K562 (cell line): ENCODE measurements around the gene FYB2. TPM values are rescaled to one million over a fixed set of nuclear protein-coding genes. Genes with fewer than 3 reads are reported as not detected.

Experiments
- ATAC-seq: fragments of 200-7000 bp; cut with Tn5 transposase; 3 replicates; pipeline ENCODE4 v1.9.1; 2020; ENCODE audit warnings: moderate library complexity
- BruUV-seq: library from RNA; stranded (reverse); fragments of 400-500 nt; replicated peaks from 2 replicates; lab custom pipeline; 2021; lab: Mats Ljungman, UMichigan
- CTCF ChIA-PET: fragments of 300-600 bp; formaldehyde crosslinking; extraction: SDS; loops from one replicate; lab custom pipeline; 2021; ENCODE audit warnings: low intra/inter-chr PET ratio; lab: Yijun Ruan, JAX
- POLR2A ChIA-PET: fragments of 300-600, 350-650 bp; sonication (Branson Sonifier 250); formaldehyde crosslinking; extraction: SDS; loops from one replicate; lab custom pipeline; 2021; ENCODE audit warnings: antibody characterized with exemption, inconsistent platforms; lab: Yijun Ruan, JAX
- DNase-seq, 4 experiments: peaks; one replicate each; pipeline versions ENCODE4 v3.0.0 to v3.0.0-alpha.2; 2011 to 2018; ENCODE audit warnings: low spot score in 3 of 4, mixed read lengths in 3 of 4; ENCODE audit errors: extremely low read depth in 1 of 4
- FAIRE-seq: peaks from 2 replicates; lab custom pipeline; 2011; peaks lifted over from hg19 to GRCh38; lab: Jason Lieb, UNC
- H2AFZ ChIP-seq: 2 replicates; pipeline ENCODE4 v1.6.0; 2011; ENCODE audit warnings: low read depth, low read length, control low read depth, inconsistent platforms
- H3K27ac ChIP-seq: fragments of 200-600 bp; 3 replicates; pipeline ENCODE4 v1.8.0; 2011; ENCODE audit warnings: low read depth, mild to moderate bottlenecking, control low read depth, inconsistent platforms, low read length, moderate library complexity, mixed read lengths; ENCODE audit errors: extremely low read depth
- H3K27me3 ChIP-seq, 2 experiments: fragments of 300-600 bp in 1 of 2; 2 replicates in 1 of 2; 3 replicates in 1 of 2; pipeline versions ENCODE4 v1.6.0 to v1.8.0; 2011; ENCODE audit warnings: inconsistent platforms in 2 of 2, low read length in 2 of 2, mild to moderate bottlenecking in 1 of 2, mixed read lengths in 1 of 2, moderate library complexity in 1 of 2; ENCODE audit not compliant: control insufficient read depth in 2 of 2, insufficient read depth in 2 of 2
- H3K36me3 ChIP-seq: fragments of 300-600 bp; 3 replicates; pipeline ENCODE4 v1.8.0; 2011; ENCODE audit warnings: mild to moderate bottlenecking, low read length, inconsistent platforms; ENCODE audit not compliant: control insufficient read depth, insufficient read depth
- H3K4me1 ChIP-seq, 2 experiments: fragments of 200-600 bp in 1 of 2; replicated peaks in 1 of 2; 2 replicates in 1 of 2; 3 replicates in 1 of 2; pipeline versions ENCODE4 v1.5.1 to v1.8.0; 2011; ENCODE audit warnings: inconsistent platforms in 2 of 2, low read length in 2 of 2, mild to moderate bottlenecking in 1 of 2, mixed read lengths in 1 of 2, moderate library complexity in 1 of 2; ENCODE audit not compliant: control insufficient read depth in 2 of 2, insufficient read depth in 2 of 2
- H3K4me2 ChIP-seq: 2 replicates; pipeline ENCODE4 v1.6.1; 2011; ENCODE audit warnings: low read length, control low read depth, inconsistent platforms, mixed read lengths; ENCODE audit not compliant: insufficient read depth
- H3K4me3 ChIP-seq: fragments of 200-600 bp; sonication (generic), shearing (Covaris generic); 2 replicates; pipeline ENCODE4 v1.5.1; 2016; ENCODE audit warnings: control low read depth, inconsistent platforms
- H3K79me2 ChIP-seq: fragments of 200-600 bp; 3 replicates; pipeline ENCODE4 v1.8.0; 2011; ENCODE audit warnings: low read length, inconsistent platforms; ENCODE audit not compliant: control insufficient read depth, insufficient read depth
- H3K9ac ChIP-seq, 2 experiments: 2 replicates each; pipeline versions ENCODE4 v1.6.0 to v1.6.1; 2011; ENCODE audit warnings: low read depth in 2 of 2, low read length in 2 of 2, control low read depth in 1 of 2, inconsistent platforms in 1 of 2, mild to moderate bottlenecking in 1 of 2, mixed read lengths in 1 of 2; ENCODE audit not compliant: insufficient read depth in 1 of 2
- H3K9me1 ChIP-seq: one replicate; pipeline ENCODE4 v1.6.0; 2011; ENCODE audit warnings: inconsistent platforms, mild to moderate bottlenecking, low read length, moderate library complexity; ENCODE audit not compliant: control insufficient read depth, insufficient read depth
- H3K9me3 ChIP-seq: replicated peaks from 2 replicates; pipeline ENCODE4 v1.5.1; 2011; ENCODE audit warnings: low read depth, low read length, inconsistent platforms; ENCODE audit not compliant: control insufficient read depth, insufficient read depth
- H4K20me1 ChIP-seq: replicated peaks from 2 replicates; pipeline ENCODE4 v1.6.1; 2011; ENCODE audit warnings: low read length, inconsistent platforms, mixed read lengths; ENCODE audit not compliant: control insufficient read depth, insufficient read depth
- BDP1 ChIP-seq: IDR thresholded peaks from 3 replicates; pipeline ENCODE4 v1.6.1; 2011; ENCODE audit not compliant: insufficient read length, insufficient read depth
- C11orf30 ChIP-seq: fragments of 450-650 bp; IDR thresholded peaks from 2 replicates; pipeline ENCODE4 v1.6.1; 2016; ENCODE audit warnings: low read depth, mild to moderate bottlenecking
- FOXP1 ChIP-seq: sonication (generic); formaldehyde crosslinking; IDR thresholded peaks from 2 replicates; pipeline ENCODE4 v1.8.0; 2022; ENCODE audit warnings: mild to moderate bottlenecking, missing genetic modification reagents
- HDAC8 ChIP-seq: fragments of 450-650 bp; IDR thresholded peaks from 2 replicates; pipeline ENCODE4 v1.6.1; 2016; ENCODE audit warnings: mild to moderate bottlenecking, missing genetic modification characterization, moderate library complexity, missing compliant biosample characterization
- KAT7 ChIP-seq: sonication (generic); formaldehyde crosslinking; IDR thresholded peaks from 2 replicates; pipeline ENCODE4 v1.8.0; 2022; ENCODE audit warnings: missing genetic modification reagents, mild to moderate bottlenecking, borderline replicate concordance
- MAFG ChIP-seq: fragments of 450-650 bp; conservative IDR thresholded peaks from 2 replicates; pipeline ENCODE4 v1.6.1; 2016; ENCODE audit warnings: missing genetic modification characterization, missing compliant biosample characterization
- MTF1 ChIP-seq: fragments of 250-450 bp; sonication (Bioruptor Pico); IDR thresholded peaks from 2 replicates; pipeline ENCODE4 v1.9.0; 2021; ENCODE audit warnings: moderate library complexity, mild to moderate bottlenecking, inconsistent platforms, borderline replicate concordance
- NFE2 ChIP-seq: IDR thresholded peaks from 2 replicates; pipeline ENCODE4 v1.6.1; 2014; ENCODE audit warnings: antibody characterized with exemption, low read depth
- NFE2L1 ChIP-seq: fragments of 450-650 bp; IDR thresholded peaks from 2 replicates; pipeline ENCODE4 v1.6.1; 2016; ENCODE audit warnings: missing genetic modification characterization, low read depth, mild to moderate bottlenecking, missing compliant biosample characterization, moderate library complexity, borderline replicate concordance
- RAD51 ChIP-seq: fragments of 450-650 bp; IDR thresholded peaks from 2 replicates; pipeline ENCODE4 v1.7.1; 2016; ENCODE audit warnings: low read depth, mild to moderate bottlenecking, borderline replicate concordance
- ZKSCAN3 ChIP-seq: fragments of 250-450 bp; sonication (Bioruptor Pico); IDR thresholded peaks from 2 replicates; pipeline ENCODE4 v1.4.0; 2020
- ZNF316 ChIP-seq: fragments of 450-650 bp; IDR thresholded peaks from 2 replicates; pipeline ENCODE4 v1.6.1; 2016
- ZNF324 ChIP-seq: fragments of 250-450 bp; sonication (Bioruptor Pico); IDR thresholded peaks from 2 replicates; pipeline ENCODE4 v1.4.0; 2020; ENCODE audit warnings: mild to moderate bottlenecking
- ZNF444 ChIP-seq: fragments of 250-450 bp; sonication (Bioruptor Pico); IDR thresholded peaks from 2 replicates; pipeline ENCODE4 v1.4.0; 2020; ENCODE audit warnings: mild to moderate bottlenecking, moderate library complexity
- WGBS: fragments of 100-300 bp; shearing (Covaris generic); methylation state at CpG from one replicate; pipeline ENCODE4 v1.1.6; 2016; ENCODE audit warnings: low coverage, mixed read lengths; ENCODE audit not compliant: insufficient coverage; ENCODE audit errors: missing lambda C conversion rate; 5-methylcytosine and 5-hydroxymethylcytosine counted together
- in situ Hi-C: fragments of 300-500 bp; cut with MboI; formaldehyde crosslinking; loops from 4 replicates; pipeline ENCODE4 v1.15.0; 2018; ENCODE audit warnings: inconsistent platforms, mixed read lengths
- intact Hi-C: fragments of 100-400 bp; cut with micrococcal nuclease; formaldehyde crosslinking; loops from 2 replicates; pipeline ENCODE4 v1.14.2; 2022
- polyA plus RNA-seq, 8 experiments: library from polyadenylated mRNA; depleted of rRNA in 4 of 8; stranded (reverse) in 5 of 8; unstranded in 3 of 8; fragments of >200 nt; fragmentation: Nextera tagmentation in 2 of 8; fragmentation: Illumina TruSeq in 1 of 8; extraction: Ambion mirVana in 2 of 8; extraction: Trizol in 1 of 8; gene quantifications; 2 replicates each; pipeline versions ENCODE4 v1.2.1 to v1.2.3, GENCODE V29; 2011 to 2014; ENCODE audit warnings: inconsistent platforms in 1 of 8, missing spikeins in 1 of 8
- total RNA-seq, 7 experiments: library from RNA; depleted of rRNA in 6 of 7; stranded (reverse); fragments of >200 nt in 6 of 7; fragmentation: Illumina TruSeq in 2 of 7; extraction: Trizol in 2 of 7; gene quantifications; 2 replicates each; pipeline versions ENCODE4 v1.2.1 to v1.2.3, GENCODE V29; 2011 to 2021; ENCODE audit warnings: low replicate concordance in 1 of 7
- TF ChIP-seq, protein P1 (sequence below): fragments of 450-650 bp; IDR thresholded peaks from 2 replicates; pipeline ENCODE4 v1.6.1; 2016; ENCODE audit warnings: low read depth, mild to moderate bottlenecking, moderate library complexity
- TF ChIP-seq, protein P2 (sequence below): fragments of 450-650 bp; IDR thresholded peaks from 2 replicates; pipeline ENCODE4 v1.6.1; 2017; ENCODE audit warnings: mild to moderate bottlenecking, moderate library complexity

FYB2 gene
- total and polyA plus RNA-seq, 9 of the 15 experiments (the other 6 are each of a cell fraction or from before 2014, with no cell fraction given): not detected

DNA sequence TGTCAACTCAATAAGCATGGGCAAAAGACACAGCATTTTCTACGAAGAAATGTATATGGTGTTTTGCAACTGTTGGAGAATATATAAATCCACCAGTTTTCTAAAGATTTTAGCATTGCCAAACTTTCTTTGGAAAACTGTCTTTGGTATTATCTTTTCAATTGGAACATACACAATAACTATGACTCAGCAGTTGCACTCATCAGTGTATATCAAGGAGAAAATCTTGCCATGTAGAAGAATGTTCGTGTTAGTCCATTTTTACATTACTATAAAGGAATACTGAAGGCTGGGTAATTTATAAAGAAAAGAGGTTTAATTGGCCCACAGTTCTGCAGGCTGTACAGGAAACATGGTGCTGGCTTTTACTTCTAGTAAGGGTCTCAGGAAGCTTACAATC is 133.0 kb downstream of the FYB2 start:
- H3K9me1 ChIP-seq: no peaks in the 10 kb centered on the region
- no peaks in the 10 kb centered on the region for H3K79me2 ChIP-seq
- H3K4me2 ChIP-seq: no peak overlapping the region
- WGBS: 0% methylated on average over 2 of the region's 2 CpGs
- H3K4me1 ChIP-seq: no peaks in the 10 kb centered on the region
- ChIA-PET POLR2A (no interaction called here), CTCF (no interaction called here)
- H3K9me3 ChIP-seq: no peaks in the 10 kb centered on the region
- no peak overlapping the region for H3K9ac ChIP-seq
- H3K4me3 ChIP-seq: no peak overlapping the region
- TF ChIP-seq MTF1 (CRISPR knock-in tag) (no peak), ZNF324 (CRISPR knock-in tag) (no peak), NFE2 (0 out of 2 replicates have a peak, but pooled peaks have one; percentile 22), MAFG (tag) (peak; percentile 70), C11orf30 (peak; percentile 42; the same call in 1 of the 2 replicates), BDP1 (no peak), NFE2L1 (tag) (peak; percentile 40; the same call in 1 of the 2 replicates), HDAC8 (tag) (no peak), ZNF316 (peak; percentile 25; the same call in 1 of the 2 replicates), ZNF444 (CRISPR knock-in tag) (no peak), RAD51 (no peak), KAT7 (CRISPR knock-in tag) (no peak), ZKSCAN3 (CRISPR knock-in tag) (no peak), FOXP1 (CRISPR knock-in tag) (no peak)
- TF ChIP-seq, protein P1, sequence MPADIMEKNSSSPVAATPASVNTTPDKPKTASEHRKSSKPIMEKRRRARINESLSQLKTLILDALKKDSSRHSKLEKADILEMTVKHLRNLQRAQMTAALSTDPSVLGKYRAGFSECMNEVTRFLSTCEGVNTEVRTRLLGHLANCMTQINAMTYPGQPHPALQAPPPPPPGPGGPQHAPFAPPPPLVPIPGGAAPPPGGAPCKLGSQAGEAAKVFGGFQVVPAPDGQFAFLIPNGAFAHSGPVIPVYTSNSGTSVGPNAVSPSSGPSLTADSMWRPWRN: no peak
- TF ChIP-seq, protein P2, sequence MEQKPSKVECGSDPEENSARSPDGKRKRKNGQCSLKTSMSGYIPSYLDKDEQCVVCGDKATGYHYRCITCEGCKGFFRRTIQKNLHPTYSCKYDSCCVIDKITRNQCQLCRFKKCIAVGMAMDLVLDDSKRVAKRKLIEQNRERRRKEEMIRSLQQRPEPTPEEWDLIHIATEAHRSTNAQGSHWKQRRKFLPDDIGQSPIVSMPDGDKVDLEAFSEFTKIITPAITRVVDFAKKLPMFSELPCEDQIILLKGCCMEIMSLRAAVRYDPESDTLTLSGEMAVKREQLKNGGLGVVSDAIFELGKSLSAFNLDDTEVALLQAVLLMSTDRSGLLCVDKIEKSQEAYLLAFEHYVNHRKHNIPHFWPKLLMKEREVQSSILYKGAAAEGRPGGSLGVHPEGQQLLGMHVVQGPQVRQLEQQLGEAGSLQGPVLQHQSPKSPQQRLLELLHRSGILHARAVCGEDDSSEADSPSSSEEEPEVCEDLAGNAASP: no peak
- no peak for ATAC-seq
- no peak for FAIRE-seq
- BruUV-seq: no TSS peak
- in situ Hi-C loops (no loop called here), intact Hi-C loops (no loop called here)
- no peaks in the 10 kb centered on the region for H3K36me3 ChIP-seq
- DNase-seq: no peak
- H3K27me3 ChIP-seq: no peaks in the 10 kb centered on the region
- no peak overlapping the region for H2AFZ ChIP-seq
- no peak overlapping the region for H3K27ac ChIP-seq
- H4K20me1 ChIP-seq: no peaks in the 10 kb centered on the region
